CD4-positive, alpha-beta T cell (primary cell): ENCODE measurements around the gene C3orf52. TPM values are rescaled to one million over a fixed set of nuclear protein-coding genes. Genes with fewer than 3 reads are reported as not detected.

Experiments used
- ATAC-seq: fragments of 200-7000 bp; cut with Tn5 transposase; one replicate; pipeline ENCODE4 v1.10.0; 2022; ENCODE audit warnings: mild to moderate bottlenecking; ENCODE audit not compliant: poor library complexity
- CTCF ChIA-PET: fragments of 350-600 bp; sonication (Branson Sonifier 250); formaldehyde crosslinking; loops from one replicate; lab custom pipeline; 2021; ENCODE audit warnings: antibody characterized with exemption, inconsistent platforms; lab: Charles Lee
- POLR2A ChIA-PET: fragments of 350-600 bp; sonication (Branson Sonifier 250); formaldehyde crosslinking; loops from one replicate; lab custom pipeline; 2021; ENCODE audit warnings: antibody characterized with exemption, inconsistent platforms; lab: Charles Lee
- DNase-seq, 14 experiments: peaks; one replicate each; pipeline ENCODE4 v3.0.0-alpha.2; 2013 to 2020; ENCODE audit warnings: mixed read lengths in 2 of 14
- H3K27ac ChIP-seq, 2 donors: one replicate each; pipeline versions ENCODE4 v1.5.1 to v1.7.0; 2013; ENCODE audit warnings: low read length in 2 of 2, low read depth in 1 of 2, mild to moderate bottlenecking in 1 of 2
- H3K27me3 ChIP-seq, 2 experiments: 1 replicate in 1 of 2; 2 replicates in 1 of 2; pipeline versions ENCODE4 v1.6.1 to v1.7.0; 2013; ENCODE audit warnings: low read length in 2 of 2, control low read depth in 1 of 2, mild to moderate bottlenecking in 1 of 2, moderate library complexity in 1 of 2; ENCODE audit not compliant: insufficient read depth in 2 of 2, control insufficient read depth in 1 of 2
- H3K36me3 ChIP-seq: one replicate; pipeline ENCODE4 v1.6.1; 2013; ENCODE audit warnings: low read length, control low read depth; ENCODE audit not compliant: insufficient read depth
- H3K4me1 ChIP-seq: one replicate; pipeline ENCODE4 v1.6.1; 2013; ENCODE audit warnings: low read length, control low read depth; ENCODE audit not compliant: insufficient read depth
- H3K4me3 ChIP-seq: one replicate; pipeline ENCODE4 v1.5.1; 2013; ENCODE audit warnings: mild to moderate bottlenecking, low read length, moderate library complexity
- H3K9me3 ChIP-seq, 2 experiments: 1 replicate in 1 of 2; 2 replicates in 1 of 2; pipeline versions ENCODE4 v1.6.1 to v1.7.0; 2013; ENCODE audit warnings: low read length in 2 of 2, mild to moderate bottlenecking in 2 of 2, control low read depth in 1 of 2, moderate library complexity in 1 of 2; ENCODE audit not compliant: control insufficient read depth in 1 of 2, insufficient read depth in 1 of 2
- H3K27ac Mint-ChIP-seq: one replicate; pipeline ENCODE4 v1.8.0; 2020; ENCODE audit warnings: mixed read lengths
- H3K27me3 Mint-ChIP-seq: one replicate; pipeline ENCODE4 v1.8.0; 2021; ENCODE audit warnings: mixed read lengths
- H3K36me3 Mint-ChIP-seq: one replicate; pipeline ENCODE4 v1.8.0; 2021; ENCODE audit warnings: low read depth, mixed read lengths
- H3K4me1 Mint-ChIP-seq: one replicate; pipeline ENCODE4 v1.8.0; 2021; ENCODE audit warnings: low read depth, mixed read lengths
- H3K4me3 Mint-ChIP-seq: one replicate; pipeline ENCODE4 v1.8.0; 2020; ENCODE audit warnings: mild to moderate bottlenecking, mixed read lengths
- H3K9me3 Mint-ChIP-seq: one replicate; pipeline ENCODE4 v1.8.0; 2020; ENCODE audit warnings: mixed read lengths
- intact Hi-C, 2 experiments: fragments of 100-400 bp; cut with DNase I in 1 of 2; cut with micrococcal nuclease in 1 of 2; formaldehyde crosslinking; loops; one replicate each; pipeline versions ENCODE4 v1.15.1 to v1.9.0; 2023 to 2025; cut with DNase I, micrococcal nuclease
- total RNA-seq, 174 experiments: library from RNA in 2 of 174; stranded (reverse) in 2 of 174; gene quantifications; one replicate each; pipeline ENCODE4 v1.2.3 and lab custom pipeline; 2021 to 2026
- TF ChIP-seq, protein P1 (sequence below): fragments of 200-600 bp; IDR thresholded peaks from one replicate; pipeline ENCODE4 v1.8.0; 2022; ENCODE audit warnings: antibody characterized with exemption, mild to moderate bottlenecking

Gene C3orf52
- total RNA-seq, 2 experiments from 2014 or later = 1.6 to 2.7 TPM

DNA sequence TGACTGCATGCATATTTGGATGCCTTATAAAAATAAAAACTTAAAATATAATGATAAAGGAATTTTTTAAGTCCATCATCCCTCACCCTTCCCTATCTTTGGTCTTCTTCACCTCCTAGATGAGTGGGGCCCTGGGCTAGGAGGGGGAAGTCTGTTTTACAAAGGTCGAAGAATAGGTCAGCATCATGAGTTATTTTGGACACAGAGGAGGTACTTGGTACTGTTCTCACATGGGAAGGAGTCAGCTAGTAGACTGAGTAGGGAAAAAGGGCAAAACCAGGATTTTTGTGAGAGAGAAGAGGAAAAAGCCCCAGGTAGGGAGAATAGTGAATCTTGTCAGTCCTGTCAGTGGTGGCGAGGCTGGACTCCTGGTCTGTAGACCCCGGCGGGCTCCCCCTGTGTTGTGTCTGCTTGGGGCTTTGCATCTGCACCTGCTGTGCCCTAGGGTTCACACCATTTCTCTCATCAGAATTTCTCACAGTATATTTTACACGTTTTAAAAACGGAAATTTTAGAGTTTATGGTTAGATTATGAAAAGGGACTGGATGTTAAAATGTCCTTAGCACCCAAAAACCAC, 29.7 kb downstream of the C3orf52 start:
- Mint-ChIP-seq H3K4me1 (peaks cover 51% of the 10 kb centered on the region), H3K4me3 (no peak overlapping the region), H3K9me3 (no peaks in the 10 kb centered on the region), H3K27me3 (no peaks in the 10 kb centered on the region), H3K27ac (no peak overlapping the region), H3K36me3 (peaks cover 9% of the 10 kb centered on the region)
- DNase-seq = no peak
- intact Hi-C loops = no loop called here
- Histone ChIP-seq H3K4me1 (peaks cover 11% of the 10 kb centered on the region), H3K27me3 (no peaks in the 10 kb centered on the region), H3K9me3 (no peaks in the 10 kb centered on the region), H3K4me3 (no peak overlapping the region), H3K27ac (no peak overlapping the region), H3K36me3 (no peaks in the 10 kb centered on the region)
- TF ChIP-seq, protein P1, sequence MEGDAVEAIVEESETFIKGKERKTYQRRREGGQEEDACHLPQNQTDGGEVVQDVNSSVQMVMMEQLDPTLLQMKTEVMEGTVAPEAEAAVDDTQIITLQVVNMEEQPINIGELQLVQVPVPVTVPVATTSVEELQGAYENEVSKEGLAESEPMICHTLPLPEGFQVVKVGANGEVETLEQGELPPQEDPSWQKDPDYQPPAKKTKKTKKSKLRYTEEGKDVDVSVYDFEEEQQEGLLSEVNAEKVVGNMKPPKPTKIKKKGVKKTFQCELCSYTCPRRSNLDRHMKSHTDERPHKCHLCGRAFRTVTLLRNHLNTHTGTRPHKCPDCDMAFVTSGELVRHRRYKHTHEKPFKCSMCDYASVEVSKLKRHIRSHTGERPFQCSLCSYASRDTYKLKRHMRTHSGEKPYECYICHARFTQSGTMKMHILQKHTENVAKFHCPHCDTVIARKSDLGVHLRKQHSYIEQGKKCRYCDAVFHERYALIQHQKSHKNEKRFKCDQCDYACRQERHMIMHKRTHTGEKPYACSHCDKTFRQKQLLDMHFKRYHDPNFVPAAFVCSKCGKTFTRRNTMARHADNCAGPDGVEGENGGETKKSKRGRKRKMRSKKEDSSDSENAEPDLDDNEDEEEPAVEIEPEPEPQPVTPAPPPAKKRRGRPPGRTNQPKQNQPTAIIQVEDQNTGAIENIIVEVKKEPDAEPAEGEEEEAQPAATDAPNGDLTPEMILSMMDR = no peak
- CTCF ChIA-PET = no interaction called here
- POLR2A ChIA-PET = interaction anchor here (1.2 kb wide), 1 partner anchor 12 kb away, joined by 3 read pairs; no protein-coding TSS in a partner anchor
- no peak for ATAC-seq

DNA sequence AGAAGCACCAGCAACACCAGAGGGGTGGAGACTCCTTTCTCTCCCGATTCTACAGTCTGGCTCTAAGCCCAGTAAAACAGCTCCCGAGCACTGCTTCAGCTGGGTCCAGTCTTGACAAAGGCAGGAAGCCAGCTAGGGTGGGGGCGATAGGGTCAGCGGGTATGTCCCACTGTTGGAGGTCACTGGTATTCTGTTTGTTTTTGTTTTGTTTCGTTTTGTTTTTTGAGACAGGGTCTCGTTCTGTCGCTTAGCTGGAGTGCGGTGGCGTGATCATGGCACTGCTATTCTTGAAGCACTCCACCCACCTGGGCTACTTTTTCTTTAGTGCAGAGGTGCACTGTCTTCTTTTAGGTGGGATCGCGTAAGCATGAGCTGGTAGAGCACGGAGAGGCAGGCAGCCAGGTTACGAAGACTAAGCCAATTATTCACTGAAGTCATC, 30.6 kb downstream of the C3orf52 start:
- Mint-ChIP-seq H3K4me1 (peaks cover 56% of the 10 kb centered on the region), H3K27me3 (no peaks in the 10 kb centered on the region), H3K4me3 (no peak overlapping the region), H3K9me3 (no peaks in the 10 kb centered on the region), H3K36me3 (peaks cover 15% of the 10 kb centered on the region), H3K27ac (no peak overlapping the region)
- peaks cover 11% of the 10 kb centered on the region for H3K4me1 ChIP-seq
- TF ChIP-seq, protein P1 = no peak
- H3K27me3 ChIP-seq = no peaks in the 10 kb centered on the region
- DNase-seq = no peak
- intact Hi-C loops = no loop called here
- no peaks in the 10 kb centered on the region for H3K9me3 ChIP-seq
- no peak overlapping the region for H3K27ac ChIP-seq
- H3K36me3 ChIP-seq = no peaks in the 10 kb centered on the region
- ChIA-PET POLR2A (interaction anchor here (1.0 kb wide), 1 partner anchor 24 kb away, joined by 4 read pairs; no protein-coding TSS in a partner anchor), CTCF (interaction anchor here (0.9 kb wide), 1 partner anchor 10 kb away, joined by 3 read pairs; no protein-coding TSS in a partner anchor)
- no peak overlapping the region for H3K4me3 ChIP-seq
- no peak for ATAC-seq

DNA sequence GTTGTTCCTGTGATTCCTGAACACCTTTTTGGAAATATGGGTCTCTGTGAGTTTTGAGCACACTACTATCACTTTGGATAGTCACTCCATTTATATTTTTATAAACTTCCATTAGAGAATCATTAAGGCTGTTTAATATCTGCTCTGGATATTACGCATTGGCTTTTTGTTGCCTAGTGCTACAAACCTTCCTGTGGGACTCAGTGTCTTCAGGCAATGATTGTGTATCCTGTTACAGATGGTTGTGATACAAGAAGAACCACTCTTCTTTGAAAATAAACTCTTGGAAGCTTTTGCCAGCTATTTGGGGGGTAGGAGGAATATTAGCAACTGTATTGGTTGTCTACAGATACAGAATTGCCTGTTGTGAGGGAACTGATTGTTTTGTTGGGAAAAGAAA, 31.2 kb downstream of the C3orf52 start:
- Mint-ChIP-seq H3K27me3 (no peaks in the 10 kb centered on the region), H3K4me1 (peaks cover 58% of the 10 kb centered on the region), H3K27ac (no peak overlapping the region), H3K36me3 (peaks cover 21% of the 10 kb centered on the region), H3K4me3 (no peak overlapping the region), H3K9me3 (no peaks in the 10 kb centered on the region)
- no peak for DNase-seq
- intact Hi-C loops = no loop called here
- no peak for ATAC-seq
- Histone ChIP-seq H3K36me3 (no peaks in the 10 kb centered on the region), H3K27ac (no peak overlapping the region), H3K9me3 (no peaks in the 10 kb centered on the region), H3K27me3 (no peaks in the 10 kb centered on the region), H3K4me3 (no peak overlapping the region), H3K4me1 (peaks cover 10% of the 10 kb centered on the region)
- CTCF ChIA-PET = interaction anchor here (0.9 kb wide), 1 partner anchor 11 kb away, joined by 3 read pairs; no protein-coding TSS in a partner anchor
- POLR2A ChIA-PET = interaction anchor here (1.0 kb wide), 1 partner anchor 25 kb away, joined by 4 read pairs; no protein-coding TSS in a partner anchor
- TF ChIP-seq, protein P1 = no peak
